ENCODE data around the gene AKR1B1. TPM values are rescaled to one million over a fixed set of nuclear protein-coding genes. Genes with fewer than 3 reads are reported as not detected.

AKR1B1 gene
- total and polyA plus RNA-seq, 2 experiments from 2014 or later, result 61.0 to 164 TPM

DNA sequence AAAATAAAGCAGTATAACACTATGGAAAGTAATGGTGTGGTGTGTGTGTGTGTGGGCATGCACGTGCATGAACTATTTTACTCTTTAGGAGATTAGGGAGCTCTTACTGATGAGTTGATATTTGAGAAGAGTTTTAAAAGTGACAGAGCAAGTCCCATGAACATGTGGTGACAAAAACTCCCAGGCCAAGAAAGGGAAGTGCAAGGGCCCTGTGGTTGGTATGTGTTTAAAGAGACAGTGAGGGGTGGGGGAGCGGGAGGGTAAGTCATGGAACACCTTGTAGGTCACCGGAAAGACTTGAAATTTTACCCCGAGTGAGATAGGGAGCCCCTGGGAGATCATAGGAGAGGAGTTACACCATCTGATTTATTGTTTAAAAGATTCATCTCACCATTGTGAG lies 63.3 kb downstream of the AKR1B1 start:
- in situ Hi-C loops (cut with MboI), result no loop called here
- no peaks in the 10 kb centered on the region for H3F3A ChIP-seq (ENCODE audit: insufficient read depth)
- no peaks in the 10 kb centered on the region for H3K9me3 ChIP-seq (ENCODE audit: low read depth)
- TF ChIP-seq EZH2 (IDR thresholded peaks at IDR 0.05; ENCODE audit: insufficient read depth, poor library complexity, severe bottlenecking), result no peak
- TF ChIP-seq EZH2phosphoT487 (IDR thresholded peaks at IDR 0.05; ENCODE audit: insufficient read depth, low read depth), result no peak
- no peak overlapping the region for H2AFZ ChIP-seq
- no peak overlapping the region for H3K4me3 ChIP-seq
- H3K79me2 ChIP-seq (ENCODE audit: insufficient read depth), result no peaks in the 10 kb centered on the region
- no peak overlapping the region for H3K9ac ChIP-seq
- H4K20me1 ChIP-seq (ENCODE audit: insufficient read depth), result no peaks in the 10 kb centered on the region
- no peaks in the 10 kb centered on the region for H3K4me1 ChIP-seq (ENCODE audit: insufficient read depth)
- DNase-seq, result no peak
- 53 to 55% methylated on average over 3 to 4 of the region's 4 CpGs for WGBS, 2 experiments (ENCODE audit: low coverage in 1 of 2, low lambda C conversion rate in 2 of 2, missing lambda C conversion rate in 2 of 2)
- no peaks in the 10 kb centered on the region; the same call in 1 of the 2 replicates for H3K27me3 ChIP-seq (replicated peaks; ENCODE audit: insufficient read depth)
- no peaks in the 10 kb centered on the region for H3K9me2 ChIP-seq (ENCODE audit: insufficient read depth)
- no peak overlapping the region for H3K27ac ChIP-seq
- no peaks in the 10 kb centered on the region for H3K36me3 ChIP-seq (ENCODE audit: low read depth)
- H3K4me2 ChIP-seq (ENCODE audit: unreplicated experiment), result no peak overlapping the region

- no peak overlapping the region for H2AFZ ChIP-seq
- no peaks in the 10 kb centered on the region for H4K20me1 ChIP-seq (ENCODE audit: insufficient read depth)
- no peaks in the 10 kb centered on the region for H3K9me3 ChIP-seq (ENCODE audit: low read depth)
- TF ChIP-seq EZH2phosphoT487 (IDR thresholded peaks at IDR 0.05; ENCODE audit: insufficient read depth, low read depth) (no peak), EZH2 (IDR thresholded peaks at IDR 0.05; ENCODE audit: insufficient read depth, poor library complexity, severe bottlenecking) (no peak)
- H3F3A ChIP-seq (ENCODE audit: insufficient read depth), result no peaks in the 10 kb centered on the region
- H3K4me2 ChIP-seq (ENCODE audit: unreplicated experiment), result no peak overlapping the region
- H3K79me2 ChIP-seq (ENCODE audit: insufficient read depth), result no peaks in the 10 kb centered on the region
- H3K27ac ChIP-seq, result no peak overlapping the region
- H3K4me3 ChIP-seq, result no peak overlapping the region
- no peaks in the 10 kb centered on the region for H3K9me2 ChIP-seq (ENCODE audit: insufficient read depth)
- no peaks in the 10 kb centered on the region for H3K4me1 ChIP-seq (ENCODE audit: insufficient read depth)
- no peaks in the 10 kb centered on the region; the same call in 1 of the 2 replicates for H3K27me3 ChIP-seq (replicated peaks; ENCODE audit: insufficient read depth)
- H3K9ac ChIP-seq, result no peak overlapping the region
- no peaks in the 10 kb centered on the region for H3K36me3 ChIP-seq (ENCODE audit: low read depth)
- WGBS, 2 experiments (ENCODE audit: low coverage in 1 of 2, low lambda C conversion rate in 2 of 2, missing lambda C conversion rate in 2 of 2), result 31 to 41% methylated on average over 5 of the region's 5 CpGs
- no peak for DNase-seq
- in situ Hi-C loops (cut with MboI), result no loop called here
These were observed 64.8 kb downstream of the AKR1B1 start for GRCh38 chr7:134394056-134394455.

Other genes starting within 250 kb of the AKR1B1 start
- gene SLC35B4, start 142.2 kb downstream of the AKR1B1 start, total RNA-seq (2014; rRNA removed; shearing (Covaris generic)), result 12.9 and 15.6 TPM in 2 replicates
- gene SLC35B4, start 142.2 kb downstream of the AKR1B1 start, polyA plus RNA-seq (2016; fragmentation: Nextera tagmentation; extraction: Ambion mirVana), result 22.2 and 25.7 TPM in 2 replicates
- not detected in 2 replicates for gene AKR1B10, start 68.5 kb upstream of the AKR1B1 start, total RNA-seq (2014; rRNA removed; shearing (Covaris generic))
- 0.34 TPM in 1 of 2 replicates, not detected in the other for gene AKR1B10, start 68.5 kb upstream of the AKR1B1 start, polyA plus RNA-seq (2016; fragmentation: Nextera tagmentation; extraction: Ambion mirVana)
- not detected in 2 replicates for gene AKR1B15, start 90.0 kb upstream of the AKR1B1 start, total RNA-seq (2014; rRNA removed; shearing (Covaris generic))
- not detected in 2 replicates for gene AKR1B15, start 90.0 kb upstream of the AKR1B1 start, polyA plus RNA-seq (2016; fragmentation: Nextera tagmentation; extraction: Ambion mirVana)
- 33.3 and 37.4 TPM in 2 replicates for gene BPGM, start 187.8 kb upstream of the AKR1B1 start, total RNA-seq (2014; rRNA removed; shearing (Covaris generic))
- 41.3 and 41.6 TPM in 2 replicates for gene BPGM, start 187.8 kb upstream of the AKR1B1 start, polyA plus RNA-seq (2016; fragmentation: Nextera tagmentation; extraction: Ambion mirVana)

Data from GM23248 (cell line).